Karpas-422 (cell line): ENCODE measurements around the gene PDLIM7. TPM values are rescaled to one million over a fixed set of nuclear protein-coding genes. Genes with fewer than 3 reads are reported as not detected.

Experiments
- DNase-seq: peaks from one replicate; pipeline ENCODE4 v3.0.0-alpha.2; 2015
- H2AFZ ChIP-seq: fragments of 200-600 bp; sonication (generic); 2 replicates; pipeline ENCODE4 v1.6.1; 2014; ENCODE audit warnings: antibody characterized with exemption, low read length, mixed read lengths
- H3K27ac ChIP-seq: fragments of 200-600 bp; sonication (generic); 2 replicates; pipeline ENCODE4 v1.5.1; 2014; ENCODE audit warnings: mild to moderate bottlenecking, low read length, moderate library complexity
- H3K27me3 ChIP-seq: fragments of 200-600 bp; sonication (generic); 2 replicates; pipeline ENCODE4 v1.6.1; 2014; ENCODE audit warnings: low read length, mixed read lengths
- H3K36me3 ChIP-seq: fragments of 200-600 bp; sonication (generic); 2 replicates; pipeline ENCODE4 v1.6.1; 2014; ENCODE audit warnings: low read length, mixed read lengths; ENCODE audit not compliant: insufficient read depth
- H3K4me1 ChIP-seq: fragments of 200-600 bp; sonication (generic); 2 replicates; pipeline ENCODE4 v1.6.1; 2014; ENCODE audit warnings: mild to moderate bottlenecking, low read length, mixed read lengths
- H3K4me2 ChIP-seq: fragments of 200-600 bp; sonication (generic); 2 replicates; pipeline ENCODE4 v1.6.1; 2014; ENCODE audit warnings: low read length, low read depth, mild to moderate bottlenecking; ENCODE audit not compliant: poor library complexity, severe bottlenecking
- H3K4me3 ChIP-seq: fragments of 200-600 bp; sonication (generic); 2 replicates; pipeline ENCODE4 v1.5.1; 2014; ENCODE audit warnings: mild to moderate bottlenecking, antibody characterized with exemption, low read length, mixed read lengths
- H3K79me2 ChIP-seq: fragments of 200-600 bp; sonication (generic); 2 replicates; pipeline ENCODE4 v1.6.1; 2014; ENCODE audit warnings: mild to moderate bottlenecking, low read length, mixed read lengths
- H3K9ac ChIP-seq: fragments of 200-600 bp; sonication (generic); 2 replicates; pipeline ENCODE4 v1.6.0; 2014; ENCODE audit warnings: low read length
- H3K9me2 ChIP-seq: fragments of 200-600 bp; sonication (generic), shearing (Covaris generic); replicated peaks from 2 replicates; pipeline ENCODE4 v1.6.0; 2014; ENCODE audit warnings: mild to moderate bottlenecking, low read length, moderate library complexity; ENCODE audit not compliant: insufficient read depth
- H3K9me3 ChIP-seq: fragments of 300-700, 200-600 bp; sonication (generic); 2 replicates; pipeline ENCODE4 v1.6.1; 2014; ENCODE audit warnings: low read length, mixed read lengths
- H4K20me1 ChIP-seq: fragments of 200-600 bp; sonication (generic); 2 replicates; pipeline ENCODE4 v1.6.1; 2014; ENCODE audit warnings: mild to moderate bottlenecking, antibody characterized with exemption, low read length, low read depth; ENCODE audit not compliant: insufficient read depth
- total RNA-seq: library from RNA; depleted of rRNA; stranded (reverse); fragments of >200 nt; shearing (Covaris generic); gene quantifications from 2 replicates; pipeline ENCODE4 v1.2.3, GENCODE V29; 2014; ENCODE audit warnings: low replicate concordance

Gene PDLIM7
- total RNA-seq, 1 experiment from 2014 or later: 53.6 TPM

GRCh38 chr5:177494346-177495195 is 2.8 kb downstream of the PDLIM7 start:
- Histone ChIP-seq H3K4me3 (no peak overlapping the region), H3K9me3 (no peaks in the 10 kb centered on the region), H3K9me2 (no peaks in the 10 kb centered on the region), H3K9ac (peak overlapping the region; percentile 96; the same call in 1 of the 2 replicates), H3K79me2 (peaks cover 10% of the 10 kb centered on the region), H4K20me1 (peaks cover 8% of the 10 kb centered on the region; the same call in 1 of the 2 replicates), H3K36me3 (no peaks in the 10 kb centered on the region), H3K27ac (peak overlapping the region; percentile 85), H3K4me2 (peak overlapping the region; percentile 98), H3K27me3 (no peaks in the 10 kb centered on the region), H2AFZ (no peak overlapping the region), H3K4me1 (peaks cover 53% of the 10 kb centered on the region)
- no peak for DNase-seq

GRCh38 chr5:177493795-177494345 is 3.5 kb downstream of the PDLIM7 start:
- Histone ChIP-seq H3K79me2 (peaks cover 10% of the 10 kb centered on the region), H2AFZ (no peak overlapping the region), H3K27ac (peak overlapping the region; percentile 24; the same call in 1 of the 2 replicates), H3K9me3 (no peaks in the 10 kb centered on the region), H3K9me2 (no peaks in the 10 kb centered on the region), H3K9ac (no peak overlapping the region), H3K27me3 (no peaks in the 10 kb centered on the region), H3K4me3 (no peak overlapping the region), H3K4me1 (peaks cover 60% of the 10 kb centered on the region), H4K20me1 (peaks cover 8% of the 10 kb centered on the region; the same call in 1 of the 2 replicates), H3K36me3 (peaks cover 3% of the 10 kb centered on the region), H3K4me2 (no peak overlapping the region)
- no peak for DNase-seq

GRCh38 chr5:177492841-177493240 is 4.6 kb downstream of the PDLIM7 start:
- Histone ChIP-seq H3K36me3 (peaks cover 9% of the 10 kb centered on the region), H3K4me3 (no peak overlapping the region), H3K9ac (no peak overlapping the region), H3K9me2 (no peaks in the 10 kb centered on the region), H4K20me1 (peaks cover 8% of the 10 kb centered on the region; the same call in 1 of the 2 replicates), H3K4me2 (no peak overlapping the region), H3K27ac (no peak overlapping the region), H3K27me3 (no peaks in the 10 kb centered on the region), H3K4me1 (peaks cover 57% of the 10 kb centered on the region), H3K79me2 (peaks cover 10% of the 10 kb centered on the region), H3K9me3 (no peaks in the 10 kb centered on the region), H2AFZ (no peak overlapping the region)
- DNase-seq: no peak

- Histone ChIP-seq H3K9ac (no peak overlapping the region), H3K9me2 (no peaks in the 10 kb centered on the region), H3K79me2 (peaks cover 10% of the 10 kb centered on the region), H3K4me1 (peaks cover 54% of the 10 kb centered on the region), H3K36me3 (peaks cover 15% of the 10 kb centered on the region), H3K4me2 (no peak overlapping the region), H3K27me3 (no peaks in the 10 kb centered on the region), H3K4me3 (no peak overlapping the region), H3K27ac (no peak overlapping the region), H4K20me1 (peaks cover 8% of the 10 kb centered on the region; the same call in 1 of the 2 replicates), H2AFZ (no peak overlapping the region), H3K9me3 (no peaks in the 10 kb centered on the region)
- DNase-seq: no peak
These were observed 5.2 kb downstream of the PDLIM7 start for GRCh38 chr5:177491983-177492746.

GRCh38 chr5:177491429-177491945 is 5.9 kb downstream of the PDLIM7 start:
- Histone ChIP-seq H3K9me3 (no peaks in the 10 kb centered on the region), H3K4me2 (no peak overlapping the region), H3K27ac (no peak overlapping the region), H2AFZ (no peak overlapping the region), H3K4me3 (no peak overlapping the region), H3K27me3 (no peaks in the 10 kb centered on the region), H3K79me2 (peaks cover 8% of the 10 kb centered on the region), H4K20me1 (peaks cover 7% of the 10 kb centered on the region; the same call in 1 of the 2 replicates), H3K36me3 (peaks cover 16% of the 10 kb centered on the region), H3K4me1 (peaks cover 53% of the 10 kb centered on the region), H3K9ac (0 out of 2 replicates have a peak overlapping the region, but pooled peaks have one; percentile 21), H3K9me2 (no peaks in the 10 kb centered on the region)
- peak; percentile 91 for DNase-seq

- Histone ChIP-seq H3K79me2 (peaks cover 3% of the 10 kb centered on the region), H3K36me3 (peaks cover 16% of the 10 kb centered on the region), H3K9ac (peak overlapping the region; percentile 21), H3K4me3 (no peak overlapping the region), H3K9me2 (no peaks in the 10 kb centered on the region), H3K4me1 (peaks cover 48% of the 10 kb centered on the region), H4K20me1 (0 out of 2 replicates have a peak, but pooled peaks cover 2% of the 10 kb centered on the region), H3K4me2 (peak overlapping the region; percentile 35), H2AFZ (no peak overlapping the region), H3K27me3 (no peaks in the 10 kb centered on the region), H3K27ac (no peak overlapping the region), H3K9me3 (no peaks in the 10 kb centered on the region)
- no peak for DNase-seq
These were observed 6.4 kb downstream of the PDLIM7 start for GRCh38 chr5:177490992-177491391.

- DNase-seq: no peak
- H3K4me2 ChIP-seq: peak overlapping the region; percentile 35
- no peaks in the 10 kb centered on the region for H3K27me3 ChIP-seq
- H3K9me2 ChIP-seq: no peaks in the 10 kb centered on the region
- H4K20me1 ChIP-seq: no peaks in the 10 kb centered on the region
- H3K9ac ChIP-seq: peak overlapping the region; percentile 21
- no peak overlapping the region for H3K4me3 ChIP-seq
- peaks cover 16% of the 10 kb centered on the region for H3K36me3 ChIP-seq
- H3K27ac ChIP-seq: peak overlapping the region; percentile 56
- no peaks in the 10 kb centered on the region for H3K79me2 ChIP-seq
- no peak overlapping the region for H2AFZ ChIP-seq
- H3K4me1 ChIP-seq: peaks cover 42% of the 10 kb centered on the region
- no peaks in the 10 kb centered on the region for H3K9me3 ChIP-seq
These were observed 7.0 kb downstream of the PDLIM7 start for GRCh38 chr5:177490311-177490991.
